Activated CD8-positive, alpha-beta memory T cell treated with anti-CD3 and anti-CD28 coated beads for 36 hours (primary cell): Measurements from ENCODE around the gene IRX6. TPM values are rescaled to one million over a fixed set of nuclear protein-coding genes. Genes with fewer than 3 reads are reported as not detected.

Source experiments
- CTCF ChIA-PET: fragments of 350-600 bp; sonication (Branson Sonifier 250); formaldehyde crosslinking; loops from one replicate; lab custom pipeline; 2021; ENCODE audit warnings: antibody characterized with exemption; lab: Charles Lee
- POLR2A ChIA-PET: fragments of 350-600 bp; sonication (Branson Sonifier 250); formaldehyde crosslinking; loops from one replicate; lab custom pipeline; 2021; ENCODE audit warnings: antibody characterized with exemption; lab: Charles Lee
- total RNA-seq, 2 experiments: library from RNA; stranded (reverse); gene quantifications; one replicate each; pipeline ENCODE4 v1.2.3, GENCODE V29; 2021

Gene IRX6
- total RNA-seq, 2 experiments from 2014 or later: not detected

DNA sequence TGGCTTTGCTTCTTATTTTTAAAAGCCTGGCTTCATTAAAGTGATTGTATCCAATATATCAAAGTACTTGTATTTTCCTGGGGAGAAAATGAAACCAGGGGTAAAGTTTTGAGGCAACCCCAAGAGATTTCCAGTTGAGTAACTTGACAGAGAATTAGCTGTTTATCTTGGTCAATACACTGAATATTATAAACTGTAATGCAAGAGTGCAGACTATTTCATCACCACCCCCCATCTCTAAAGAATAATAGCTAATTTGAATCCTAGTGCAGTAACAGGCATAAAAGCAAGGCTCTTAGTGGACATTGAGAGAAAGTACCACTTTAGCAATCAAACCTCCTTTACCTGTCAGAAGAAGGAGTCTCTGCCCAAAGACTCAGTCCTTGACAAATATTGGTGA, 27.0 kb downstream of the IRX6 start:
- ChIA-PET POLR2A (no interaction called here), CTCF (no interaction called here)

DNA sequence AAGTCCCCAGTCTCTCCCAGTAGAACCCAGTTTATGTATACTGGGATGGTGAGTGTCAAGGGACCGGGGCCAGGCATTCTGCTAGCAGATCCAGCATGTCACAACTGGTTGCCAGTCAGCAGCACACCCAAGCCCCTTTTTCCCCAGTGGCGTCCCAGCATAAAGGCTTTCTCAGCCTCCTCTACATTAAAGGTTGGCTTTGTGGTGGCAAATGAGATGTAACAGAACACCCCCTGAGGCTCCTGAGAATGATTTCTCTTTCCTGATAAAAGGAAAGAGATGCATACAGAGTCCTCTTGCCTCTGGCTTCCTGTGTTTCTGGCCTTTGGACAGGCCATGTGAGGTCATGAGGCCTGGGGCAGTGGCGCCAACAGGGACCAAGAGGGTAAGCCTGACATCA, 27.9 kb downstream of the IRX6 start:
- CTCF ChIA-PET: no interaction called here
- POLR2A ChIA-PET: no interaction called here

DNA sequence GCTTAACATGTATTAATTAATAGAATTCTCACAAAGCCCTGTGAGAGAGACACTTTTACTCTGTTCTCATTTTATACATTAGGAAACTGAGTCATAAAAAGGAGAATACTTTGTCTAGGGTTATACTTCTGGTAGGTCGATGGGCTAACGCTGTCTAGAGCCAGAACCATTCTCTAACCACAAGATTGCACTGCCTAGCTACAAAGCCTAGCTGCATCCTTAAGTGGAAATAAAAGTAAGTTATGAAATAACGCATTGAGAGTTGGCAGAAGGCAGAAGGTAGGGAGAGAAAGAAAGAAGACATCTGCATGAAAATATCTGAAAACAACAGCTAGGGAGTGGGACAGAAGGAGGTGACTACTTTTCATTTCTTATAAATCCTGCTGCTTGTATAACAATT, 33.2 kb downstream of the IRX6 start:
- ChIA-PET CTCF (no interaction called here), POLR2A (no interaction called here)

DNA sequence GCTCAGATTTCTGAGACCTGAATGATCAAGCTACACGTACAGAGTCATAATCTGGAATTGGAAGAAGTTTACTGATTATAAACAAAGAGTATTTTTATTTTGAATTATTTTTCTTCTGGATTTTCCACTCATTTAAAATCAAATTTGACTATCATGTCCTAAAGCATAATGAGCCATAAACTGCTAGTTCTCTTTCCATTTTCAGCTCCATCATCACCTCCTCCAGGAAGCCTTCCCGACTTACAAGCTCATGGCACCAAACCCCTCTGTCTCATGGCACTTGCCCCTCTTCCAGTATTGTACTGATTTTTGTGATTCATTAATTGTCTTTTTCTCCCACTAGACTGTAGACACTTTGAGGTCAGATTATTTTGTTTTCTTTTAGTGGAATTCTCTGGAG, 35.9 kb downstream of the IRX6 start:
- ChIA-PET POLR2A (no interaction called here), CTCF (no interaction called here)

DNA sequence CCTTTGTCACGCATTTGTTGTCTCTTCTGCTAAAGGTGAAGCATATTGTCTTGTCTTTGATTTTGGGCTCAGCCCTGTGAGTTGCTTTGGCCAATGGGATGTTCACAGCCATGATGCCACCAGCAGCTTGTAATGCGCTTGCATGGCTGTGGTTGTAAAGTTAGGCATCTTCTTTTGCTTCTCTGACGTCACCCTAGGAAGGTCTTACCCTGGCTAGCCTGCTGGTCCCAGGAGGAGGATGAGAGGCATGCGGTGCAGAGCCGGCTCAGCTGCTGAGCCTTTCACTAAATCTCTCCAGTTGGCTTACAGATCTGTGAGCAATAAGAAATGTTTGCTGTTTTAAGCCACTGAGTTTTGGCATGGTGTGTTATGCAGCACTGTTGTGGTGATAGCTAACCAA, 40.8 kb downstream of the IRX6 start:
- ChIA-PET CTCF (no interaction called here), POLR2A (no interaction called here)

DNA sequence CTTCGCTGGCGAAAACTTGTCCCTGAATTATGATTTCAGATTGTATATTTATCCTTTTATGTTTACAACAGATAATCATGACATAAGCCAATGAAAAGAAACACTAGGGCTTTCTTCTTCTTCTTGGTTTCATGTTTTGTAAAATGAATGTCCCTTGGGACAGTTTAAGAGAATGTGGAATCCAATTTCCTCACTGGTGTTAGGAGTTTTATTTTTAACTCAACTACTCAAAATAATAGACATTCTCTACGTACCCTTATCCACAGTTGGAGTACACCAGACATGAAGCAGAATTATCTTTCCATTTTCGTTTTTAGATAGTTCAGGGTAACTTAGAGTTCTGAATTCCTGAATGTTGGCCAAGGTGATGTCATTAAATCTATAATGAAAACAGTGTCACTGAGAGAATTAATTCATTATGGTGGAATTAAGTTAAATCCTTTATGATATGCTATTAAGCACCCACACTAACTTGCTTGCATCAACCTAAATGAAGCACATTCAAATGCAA, 43.4 kb downstream of the IRX6 start:
- POLR2A ChIA-PET: no interaction called here
- CTCF ChIA-PET: no interaction called here

DNA sequence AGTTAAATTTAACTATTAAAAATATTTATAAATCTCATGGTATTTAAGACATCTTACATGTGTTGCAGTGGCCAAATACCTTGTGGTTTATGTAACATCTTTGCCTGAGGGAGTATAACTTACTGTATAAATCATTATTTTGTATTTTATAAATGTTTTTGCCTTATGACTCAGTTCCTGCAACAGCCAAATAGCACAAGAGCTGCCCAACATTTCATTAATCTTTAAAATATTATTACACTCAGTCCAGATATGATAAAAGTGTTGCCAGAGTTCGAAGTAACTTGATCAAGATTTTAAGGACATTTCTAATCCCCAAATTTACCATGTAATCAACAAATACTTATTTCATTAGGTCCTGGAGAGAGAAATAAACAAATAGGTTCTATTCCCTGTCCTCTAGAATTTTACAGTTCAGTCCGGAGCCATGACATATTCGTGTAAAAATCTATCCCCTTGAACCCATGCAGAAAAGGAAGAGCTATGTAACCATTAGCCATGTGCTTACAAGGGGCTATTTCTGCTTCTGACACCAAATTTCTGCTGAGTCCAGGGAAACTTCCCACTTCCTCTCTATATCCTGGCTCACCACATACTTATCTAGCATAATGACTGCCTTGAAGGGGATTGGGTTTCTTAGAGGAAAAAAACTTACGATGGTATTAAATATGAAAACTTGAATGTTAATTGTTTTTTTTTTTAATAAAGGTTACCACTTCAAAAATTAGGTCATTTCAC, 44.0 kb downstream of the IRX6 start:
- CTCF ChIA-PET: no interaction called here
- POLR2A ChIA-PET: no interaction called here

DNA sequence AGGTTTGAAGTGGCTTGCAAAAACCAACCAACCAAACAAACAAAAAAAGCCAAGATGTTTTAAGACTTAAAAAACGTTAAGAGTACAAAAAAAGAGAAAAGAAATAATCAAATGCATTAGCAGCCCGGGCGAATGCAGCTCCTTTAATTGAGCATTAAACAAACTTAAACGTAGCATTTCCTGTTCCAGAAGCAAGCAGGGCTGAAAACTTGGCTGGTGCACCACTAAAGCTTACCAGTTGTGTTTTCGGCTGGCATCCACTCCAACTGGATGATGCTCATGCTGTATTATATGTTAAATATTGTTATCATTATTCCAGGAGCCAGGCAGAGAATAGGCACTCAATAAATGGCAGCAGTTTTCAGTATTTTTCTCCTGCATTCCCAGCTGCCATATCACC, 45.1 kb downstream of the IRX6 start:
- ChIA-PET CTCF (no interaction called here), POLR2A (no interaction called here)

DNA sequence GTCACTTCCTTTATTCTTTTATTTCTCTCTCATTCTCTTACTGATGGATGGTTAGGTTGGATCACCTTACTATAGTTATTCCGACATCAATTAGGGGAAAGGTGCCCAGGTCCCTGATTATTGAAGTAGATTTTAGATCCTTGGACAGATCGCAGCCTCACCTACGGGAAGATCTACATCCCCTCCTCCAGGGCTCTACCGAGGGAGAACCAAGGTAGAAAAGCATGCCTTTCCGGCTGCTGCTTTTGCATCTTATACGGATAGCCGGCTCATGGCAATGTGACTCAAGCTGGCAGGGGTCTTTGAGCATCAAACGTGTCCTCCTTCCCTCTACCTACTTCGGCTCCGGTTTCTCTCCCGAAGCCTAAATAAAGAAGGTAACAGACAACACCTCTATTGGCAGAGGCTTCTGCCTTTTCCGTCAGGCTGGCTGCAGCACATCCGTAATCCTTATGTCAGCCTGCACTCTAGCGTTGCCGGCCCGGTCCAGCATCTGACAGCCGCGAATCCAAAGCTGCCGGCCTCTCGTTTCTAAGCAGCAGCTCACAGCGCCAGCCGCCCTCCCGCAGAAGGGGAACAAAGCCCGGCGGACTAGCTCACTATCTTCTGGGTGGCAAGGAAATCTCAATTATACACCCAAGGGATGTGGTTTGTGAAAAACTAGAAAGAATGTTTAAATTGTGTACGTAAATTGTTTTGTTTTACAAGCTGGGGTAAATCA, 46.9 kb downstream of the IRX6 start:
- POLR2A ChIA-PET: no interaction called here

DNA sequence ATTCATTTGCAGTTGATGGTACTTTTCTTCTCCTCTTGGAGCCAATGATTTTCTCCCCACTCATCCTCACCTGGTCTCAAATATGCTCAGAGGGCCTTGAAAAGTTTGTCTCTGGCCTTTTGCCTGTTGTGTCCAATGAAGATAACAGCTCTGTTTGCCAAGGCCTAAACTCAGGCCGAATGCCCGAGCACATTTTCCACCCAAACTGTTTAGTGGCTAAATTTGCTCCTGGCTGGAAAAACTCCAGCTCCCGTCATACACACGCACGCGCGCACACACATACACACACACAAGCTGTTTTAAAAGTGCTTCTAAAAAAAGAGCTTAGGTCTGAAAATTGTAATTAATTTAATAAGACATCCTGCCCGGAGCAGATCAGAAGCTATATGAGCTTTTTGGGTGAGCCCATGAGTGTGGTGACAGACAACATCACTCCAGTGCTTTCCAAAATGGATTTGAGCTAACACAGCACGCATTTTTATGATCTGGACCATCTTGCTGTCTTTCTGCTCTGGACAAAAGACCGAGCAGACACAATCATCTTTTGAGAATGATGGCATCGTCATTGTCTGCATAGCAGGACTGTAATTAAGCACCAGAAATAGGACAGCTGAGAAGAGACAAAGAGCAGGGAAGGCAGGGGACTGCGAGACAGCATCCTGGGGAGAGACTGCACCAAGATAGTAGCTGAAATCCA, 48.9 kb downstream of the IRX6 start:
- CTCF ChIA-PET: no interaction called here
- POLR2A ChIA-PET: no interaction called here

More for the DNA sequence above, 46.9 kb downstream of the IRX6 start:
- CTCF ChIA-PET: no interaction called here

DNA sequence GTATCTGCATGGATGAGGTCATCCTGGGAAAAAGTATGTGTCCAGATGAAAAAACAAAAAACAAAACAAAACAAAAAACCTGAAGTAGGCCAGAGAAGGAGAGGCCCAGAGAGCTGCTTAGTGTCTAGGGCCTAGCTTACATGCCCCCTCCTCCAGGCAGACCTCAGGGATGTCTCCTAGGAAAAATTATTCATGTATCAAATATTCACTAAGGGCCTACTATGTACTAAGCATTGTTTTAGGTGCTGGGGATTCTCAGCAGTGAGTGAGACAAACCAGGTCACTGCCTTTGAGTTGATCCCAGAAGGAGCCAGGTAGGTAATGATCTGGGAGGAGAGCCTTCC, 49.5 kb downstream of the IRX6 start:
- ChIA-PET POLR2A (no interaction called here), CTCF (no interaction called here)

DNA sequence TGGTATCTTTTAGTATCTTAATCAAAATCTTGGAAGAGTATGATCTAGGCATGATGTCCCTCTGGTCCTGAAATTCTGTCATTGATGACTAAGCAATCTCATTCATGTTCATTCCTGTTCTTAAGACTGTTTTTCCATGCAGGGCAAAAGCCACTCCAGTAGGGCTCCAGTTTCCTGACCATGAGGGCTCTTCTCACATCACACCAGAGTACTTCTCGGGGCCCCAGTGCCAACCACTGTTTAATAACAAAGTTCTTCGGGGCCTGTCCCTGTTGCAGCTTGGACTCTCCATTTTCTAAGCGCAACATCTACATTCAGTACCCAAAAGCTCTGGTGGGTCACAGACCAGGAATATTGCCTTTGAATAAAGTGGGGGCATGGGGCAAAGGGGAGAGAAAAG, 52.0 kb downstream of the IRX6 start:
- POLR2A ChIA-PET: no interaction called here
- CTCF ChIA-PET: no interaction called here

DNA sequence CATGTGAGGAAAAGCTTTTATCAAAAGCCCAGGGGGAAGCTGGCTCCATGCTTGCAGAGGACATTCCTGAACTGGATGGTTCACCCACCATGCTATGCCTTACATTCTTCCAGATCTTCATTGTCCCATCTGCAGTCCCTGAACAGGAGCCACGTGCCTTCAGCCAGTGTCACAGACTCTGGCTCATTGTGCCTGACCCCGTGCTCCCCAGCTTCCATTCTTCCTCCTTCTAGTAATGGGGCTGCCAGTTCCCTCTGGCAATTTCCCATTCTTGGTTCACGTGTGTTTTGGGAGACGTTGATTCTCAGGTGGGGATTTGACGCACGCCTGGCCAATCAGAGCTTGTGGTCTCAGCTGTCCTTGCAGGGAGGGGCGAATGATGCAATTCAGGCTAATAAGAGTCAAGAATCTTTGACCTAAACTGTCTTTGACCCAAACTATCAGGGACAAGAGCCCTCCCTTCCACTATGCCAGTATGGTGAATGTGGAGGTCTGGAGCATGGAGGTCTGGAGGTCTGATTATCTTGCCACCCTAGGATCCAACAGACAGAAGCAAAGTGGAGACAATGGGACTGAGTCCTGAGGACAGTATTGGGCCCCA, 52.7 kb downstream of the IRX6 start:
- ChIA-PET CTCF (no interaction called here), POLR2A (no interaction called here)

DNA sequence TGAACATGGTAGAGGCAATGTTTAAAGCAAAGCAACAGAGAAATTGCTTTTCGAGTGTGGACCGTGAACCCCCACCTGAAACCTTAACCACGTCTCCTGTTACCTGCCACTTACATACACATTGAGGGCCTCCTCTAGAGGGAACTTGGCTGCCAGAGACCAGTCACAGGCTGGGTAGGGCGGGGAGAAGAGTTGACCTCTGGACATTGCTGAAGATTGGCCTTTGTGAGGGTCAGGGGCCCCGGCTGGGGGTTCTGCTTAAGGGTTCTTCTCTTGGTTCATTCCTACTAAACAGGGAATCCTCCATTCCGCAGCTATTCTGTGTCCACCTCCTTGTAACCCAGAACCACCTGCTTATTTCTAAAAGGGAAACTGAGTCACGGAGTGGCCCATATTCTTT, 53.8 kb downstream of the IRX6 start:
- ChIA-PET POLR2A (no interaction called here), CTCF (no interaction called here)

DNA sequence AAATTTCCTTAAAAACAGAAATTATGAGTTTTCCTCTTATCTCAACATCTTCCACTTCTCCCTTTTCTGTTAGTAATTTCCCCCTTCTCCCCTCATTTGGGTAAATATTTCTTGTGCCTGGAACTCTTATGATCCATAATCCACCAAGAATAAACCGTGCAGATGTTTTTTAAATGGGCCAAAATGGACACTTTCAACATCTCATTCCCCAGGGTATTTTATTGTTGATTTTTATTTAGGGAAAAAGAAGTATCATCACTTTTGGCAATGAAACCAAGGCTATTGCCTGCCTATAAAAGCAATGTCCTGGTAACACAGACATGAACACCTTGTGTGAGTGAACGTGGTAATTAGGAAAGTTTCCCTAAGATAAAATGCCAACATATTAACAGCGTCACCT, 54.6 kb downstream of the IRX6 start:
- ChIA-PET POLR2A (no interaction called here), CTCF (no interaction called here)

DNA sequence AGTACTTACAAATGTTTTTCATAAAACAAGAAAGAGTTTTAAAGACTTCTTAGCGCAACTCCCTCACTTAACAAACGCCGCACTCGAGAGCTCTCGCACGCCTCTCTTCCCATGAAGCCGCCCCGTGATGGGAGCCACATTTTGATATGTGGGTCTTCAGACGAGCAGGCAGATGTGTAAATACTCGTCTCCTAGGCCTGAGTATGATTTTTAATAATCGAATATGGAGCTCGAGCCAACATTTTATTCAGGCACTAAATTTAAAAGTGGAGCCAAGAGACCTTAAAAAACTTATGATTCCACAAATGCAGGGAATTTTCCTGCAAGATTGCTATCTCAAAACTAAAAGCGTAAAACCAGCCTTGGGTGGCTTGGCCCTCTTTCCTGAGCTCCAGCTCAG, 55.4 kb downstream of the IRX6 start:
- CTCF ChIA-PET: no interaction called here
- POLR2A ChIA-PET: no interaction called here

DNA sequence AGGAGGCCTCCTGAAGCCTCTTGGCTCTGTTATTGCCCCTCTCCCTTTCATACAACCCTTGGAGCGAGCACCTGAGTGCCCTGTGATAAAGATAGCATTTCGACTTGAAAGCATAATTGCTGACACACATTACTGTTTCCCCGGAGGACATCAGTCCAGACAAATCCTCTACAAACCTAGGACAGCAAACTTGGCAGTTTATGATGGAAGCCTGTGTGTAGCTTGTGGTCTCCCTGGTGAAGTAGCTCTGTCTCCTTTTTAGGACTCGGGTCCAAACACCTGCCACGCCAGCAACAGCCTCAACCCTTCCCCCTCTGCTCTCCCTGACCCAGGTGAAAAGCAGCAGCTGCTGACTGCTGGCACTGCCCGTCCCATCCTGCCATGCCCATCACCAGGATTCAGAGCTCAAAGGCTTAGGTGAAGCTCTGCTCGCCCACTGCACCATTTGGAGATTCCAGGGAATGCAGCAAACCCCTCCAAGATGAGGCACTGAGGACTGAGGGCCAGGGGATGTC, 55.9 kb downstream of the IRX6 start:
- POLR2A ChIA-PET: no interaction called here
- CTCF ChIA-PET: no interaction called here
